Omental fat pad (tissue), 4 donors: ENCODE results near the gene SIPA1L3. TPM values are rescaled to one million over a fixed set of nuclear protein-coding genes. Genes with fewer than 3 reads are reported as not detected.

Source experiments
- ATAC-seq: fragments of 150-250 bp; one replicate; pipeline ENCODE4 v1.9.1; 2016; ENCODE audit warnings: mild to moderate bottlenecking, moderate library complexity; ENCODE audit not compliant: low FRiP score
- DNase-seq: peaks from one replicate; pipeline ENCODE4 v3.0.0-alpha.2; 2019; ENCODE audit warnings: low spot score
- CTCF ChIP-seq, 3 donors: fragments of 450-650 bp; IDR thresholded peaks; one replicate each; pipeline ENCODE4 v1.5.1; 2016 to 2017; ENCODE audit warnings: antibody characterized with exemption in 3 of 3, mild to moderate bottlenecking in 3 of 3, moderate library complexity in 2 of 3
- total RNA-seq, 4 donors: library from RNA; depleted of rRNA; stranded (reverse); fragments of >200 nt; gene quantifications; one replicate each; pipeline ENCODE4 v1.1.0, GENCODE V29; 2016

Gene SIPA1L3
- total RNA-seq, 4 donors from 2014 or later, result 8.9 to 14.7 (median 12.0) TPM

GRCh38 chr19:38043649-38044144, 136.7 kb downstream of the SIPA1L3 start:
- no peak for TF ChIP-seq CTCF (IDR thresholded peaks at IDR 0.05)
- DNase-seq (no peak), ATAC-seq (no peak)

DNA sequence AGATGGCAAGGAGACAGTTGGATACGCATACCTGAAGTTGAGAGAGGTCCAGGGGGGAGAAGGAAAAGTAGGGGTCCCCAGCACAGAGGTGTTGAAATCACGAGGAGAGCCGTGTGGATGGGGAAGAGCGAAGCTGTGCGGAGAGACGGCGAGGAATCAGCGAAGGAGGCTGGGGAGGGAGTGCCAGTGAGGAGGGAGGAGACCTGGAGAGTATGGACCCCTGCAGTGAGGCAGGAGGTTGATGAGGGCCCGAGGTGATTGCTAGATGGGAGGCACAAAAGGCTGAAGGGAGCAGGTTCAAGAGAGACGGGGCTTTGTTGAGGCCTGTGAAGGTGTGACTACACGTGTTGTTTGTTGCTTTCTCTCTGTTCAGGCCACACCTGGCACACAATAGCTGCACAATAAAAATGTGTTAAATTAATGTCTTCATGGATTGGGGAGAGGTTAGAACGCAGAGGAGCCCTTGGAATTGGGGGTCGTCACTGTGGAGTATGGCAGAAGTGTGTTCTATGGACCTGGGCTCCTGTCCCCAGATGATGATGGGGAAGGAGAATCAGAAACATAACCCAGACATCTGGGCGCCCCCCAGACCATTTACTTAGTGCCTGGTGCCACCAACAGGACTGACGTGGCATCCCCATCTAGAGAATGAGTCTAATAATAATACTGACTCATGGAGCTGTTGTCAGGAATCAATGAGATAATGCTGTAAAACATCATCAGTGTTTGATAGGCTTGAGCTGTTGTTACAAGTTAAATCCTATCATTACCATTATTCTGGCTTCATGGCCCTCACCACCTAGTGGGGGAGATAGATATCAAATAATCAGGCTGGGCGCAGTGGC, 137.5 kb downstream of the SIPA1L3 start:
- no peak for TF ChIP-seq CTCF (IDR thresholded peaks at IDR 0.05)
- no peak for ATAC-seq
- no peak for DNase-seq

DNA sequence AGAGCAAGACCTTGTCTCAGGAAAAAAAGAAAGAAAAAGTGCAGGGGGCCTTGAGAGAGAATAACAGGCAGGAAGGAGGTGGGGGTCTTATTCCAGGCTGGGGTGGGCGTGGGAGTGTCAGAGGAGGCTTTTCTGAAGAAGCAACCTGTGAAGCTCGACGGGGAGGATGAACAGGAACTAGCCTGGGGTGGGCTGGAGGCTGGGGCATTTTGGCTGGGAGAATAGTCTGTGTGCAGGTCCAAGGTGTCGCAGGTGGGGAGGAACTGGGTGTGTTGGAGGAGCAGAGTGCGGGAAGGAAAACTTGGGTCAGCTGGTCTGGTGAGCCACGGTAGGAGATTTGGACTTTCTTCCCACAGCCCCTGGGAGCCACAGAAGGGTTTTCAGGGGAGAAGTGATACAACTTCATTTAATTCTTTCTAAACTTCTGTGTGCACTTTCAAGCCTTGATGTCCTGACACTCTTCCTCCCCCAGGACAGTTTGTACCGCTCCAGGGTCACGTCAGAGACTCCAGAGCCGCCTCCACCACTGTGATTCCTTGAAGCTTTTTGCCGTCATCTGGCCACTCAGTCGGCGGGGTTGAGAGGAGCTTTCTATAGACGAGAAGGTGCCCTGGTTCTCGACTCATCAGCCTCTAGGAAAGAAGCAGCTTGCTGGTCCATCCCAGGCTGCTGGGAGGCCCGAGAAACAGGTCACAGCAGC, 138.7 kb downstream of the SIPA1L3 start:
- no peak for TF ChIP-seq CTCF (IDR thresholded peaks at IDR 0.05)
- DNase-seq (no peak), ATAC-seq (no peak)

- no peak for ATAC-seq
- no peak for DNase-seq
- TF ChIP-seq CTCF (IDR thresholded peaks at IDR 0.05), result no peak
Observed at GRCh38 chr19:38046254-38047048, 139.4 kb downstream of the SIPA1L3 start.

GRCh38 chr19:38047049-38047438, 140.0 kb downstream of the SIPA1L3 start:
- DNase-seq (no peak), ATAC-seq (no peak)
- no peak for TF ChIP-seq CTCF (IDR thresholded peaks at IDR 0.05)

GRCh38 chr19:38047641-38048040, 140.6 kb downstream of the SIPA1L3 start:
- ATAC-seq (no peak), DNase-seq (no peak)
- no peak for TF ChIP-seq CTCF (IDR thresholded peaks at IDR 0.05)
